ENCODE measurements around the gene FOXRED1.

Gene FOXRED1

DNA sequence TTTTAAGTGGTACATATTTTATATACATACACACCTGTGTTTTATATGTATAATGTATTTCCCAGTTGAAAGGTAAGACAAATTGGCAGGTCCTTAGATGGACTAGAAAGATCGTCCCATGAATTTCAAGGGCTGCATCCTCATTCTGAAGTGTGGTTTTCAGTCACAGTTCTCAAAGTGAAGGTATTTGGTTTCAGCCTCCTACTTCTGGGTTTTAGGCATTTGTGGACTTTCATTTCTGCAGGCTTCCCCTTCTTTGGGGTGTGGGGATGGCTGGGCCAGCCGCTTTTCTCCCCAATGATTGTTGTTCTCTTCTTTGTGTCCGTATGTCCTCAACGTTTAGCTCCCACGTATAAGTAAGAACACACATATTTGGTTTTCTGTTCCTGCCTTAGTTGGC is 44.9 kb downstream of the FOXRED1 start:
- no peak for DNase-seq

DNA sequence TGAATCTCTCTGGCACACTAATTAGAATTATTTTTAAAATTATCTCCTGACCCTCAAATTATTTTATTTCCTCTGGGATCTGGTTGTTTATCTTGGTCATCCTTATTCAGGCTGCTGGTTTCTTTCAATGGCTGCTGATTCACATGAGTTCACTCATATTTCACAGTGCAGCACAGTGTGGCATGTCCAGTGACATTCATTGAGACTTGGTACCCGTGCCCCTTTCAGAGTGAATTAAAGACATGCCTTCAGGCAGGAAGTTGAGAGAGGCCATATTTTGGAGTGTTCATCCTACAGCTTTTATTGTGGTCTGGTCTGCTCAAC is 48.4 kb downstream of the FOXRED1 start:
- no peak for DNase-seq

DNA sequence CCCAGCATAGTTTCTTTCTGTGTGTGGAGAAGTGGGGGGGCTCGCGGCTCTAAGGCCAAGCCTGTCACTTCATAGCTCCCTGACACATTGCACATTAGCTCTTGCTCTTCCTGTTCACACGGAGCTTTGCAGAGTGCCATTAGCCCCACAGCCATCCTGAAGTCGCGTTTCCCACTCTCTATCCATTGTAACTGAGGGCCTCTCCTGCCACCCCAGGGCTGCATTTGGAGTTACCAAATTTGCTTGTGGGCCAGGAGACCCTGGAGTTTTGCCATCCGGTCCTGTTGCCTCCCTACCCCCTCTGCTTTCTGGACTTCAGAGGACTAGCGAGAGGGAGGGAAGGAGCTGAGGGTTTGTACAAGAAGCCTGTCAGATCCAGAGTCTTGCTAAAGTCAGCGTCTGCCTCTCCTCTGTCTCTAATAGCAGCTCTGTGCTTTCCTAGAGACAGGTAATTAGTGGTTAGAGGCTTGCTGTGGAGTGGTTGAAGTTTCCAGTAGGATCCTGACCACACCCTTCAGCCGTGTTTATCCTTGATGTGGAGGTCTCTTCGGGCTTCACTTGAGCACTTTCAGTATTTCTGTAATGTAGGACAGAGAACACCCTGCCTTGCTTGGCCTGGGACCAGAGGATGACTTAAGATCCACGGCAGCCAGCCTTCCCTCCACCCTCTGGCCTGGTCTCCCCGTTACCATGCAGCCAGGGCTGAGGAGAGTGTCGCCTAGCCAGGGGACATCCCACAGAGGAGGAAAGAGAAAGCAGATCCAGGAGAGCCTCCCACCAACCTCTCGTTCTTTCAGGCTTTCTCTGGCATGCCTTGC is 49.0 kb downstream of the FOXRED1 start:
- DNase-seq = no peak

DNA sequence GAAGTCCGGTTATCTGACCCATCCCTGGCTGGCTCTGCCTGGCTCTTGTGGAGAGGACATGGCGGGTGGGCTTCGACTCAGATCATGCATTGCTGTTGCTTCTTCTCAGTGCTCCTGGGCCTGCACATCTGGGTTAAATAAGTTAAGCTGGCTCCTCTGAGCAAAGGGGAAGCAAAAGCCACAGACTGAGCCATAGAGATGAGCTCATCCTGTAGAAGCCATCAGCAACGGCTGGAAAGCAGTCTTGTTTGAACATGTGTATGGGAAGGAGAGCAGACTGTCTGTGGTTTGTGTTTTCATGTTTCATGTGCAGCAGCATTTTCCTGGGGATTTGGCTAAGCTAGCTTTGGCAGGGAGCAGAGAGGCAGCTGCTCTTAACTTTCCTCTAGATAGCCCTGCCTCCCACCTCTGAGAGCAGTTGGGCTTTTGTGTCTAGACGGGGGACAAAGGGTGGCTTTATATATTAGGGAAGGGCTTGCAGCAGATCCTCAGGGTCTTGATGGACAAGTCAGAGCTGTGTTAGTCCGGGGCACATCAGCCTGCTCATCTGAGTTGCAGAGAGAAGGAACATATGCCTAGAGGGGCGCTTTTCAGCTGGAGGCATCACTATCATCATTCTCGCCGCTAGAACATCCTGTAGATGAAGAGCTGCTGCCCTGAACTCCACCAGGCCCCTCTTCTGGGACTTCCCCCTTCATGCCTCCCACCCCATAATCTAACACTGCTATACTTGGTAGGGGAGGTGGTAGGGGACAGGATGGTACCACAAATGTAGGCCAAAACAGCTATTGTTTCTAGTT is 49.8 kb downstream of the FOXRED1 start:
- DNase-seq = no peak

DNA sequence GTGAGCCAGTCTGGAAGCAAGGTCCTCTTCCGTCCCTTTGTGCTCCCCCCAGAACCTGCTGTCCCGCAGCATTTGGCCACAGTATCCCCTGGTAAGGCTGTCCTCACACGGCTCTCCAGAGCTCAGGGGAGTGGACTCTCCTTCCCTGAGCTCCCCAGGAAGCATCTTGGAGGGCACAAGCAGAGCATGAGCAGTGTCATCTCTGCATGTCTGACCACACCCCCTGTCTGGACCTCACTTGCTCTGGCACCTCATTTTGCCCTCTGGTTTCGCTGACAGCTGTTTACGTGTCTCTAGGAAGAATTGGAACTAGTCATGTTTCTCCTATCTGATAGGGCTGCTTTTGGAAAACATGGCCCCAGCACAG is 50.4 kb downstream of the FOXRED1 start:
- DNase-seq = no peak

DNA sequence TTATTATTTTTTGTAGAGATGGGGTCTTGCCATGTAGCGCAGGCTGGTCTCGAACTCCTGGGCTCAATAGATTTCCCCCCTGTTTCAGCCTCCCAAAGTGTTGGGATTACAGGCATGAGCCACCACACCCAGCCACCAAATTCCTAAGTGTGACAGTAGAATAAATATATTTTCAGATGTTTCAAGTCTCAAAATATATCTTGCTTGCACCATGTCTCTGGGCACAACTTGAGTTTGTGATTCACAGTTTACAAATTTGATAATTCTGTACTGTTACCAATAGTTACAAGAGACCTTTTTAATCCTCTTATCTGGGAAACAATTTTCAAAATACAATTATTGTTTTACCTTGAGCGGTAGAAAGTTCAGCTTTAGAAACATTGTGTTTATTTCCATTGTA is 54.0 kb downstream of the FOXRED1 start:
- no peak for DNase-seq

DNA sequence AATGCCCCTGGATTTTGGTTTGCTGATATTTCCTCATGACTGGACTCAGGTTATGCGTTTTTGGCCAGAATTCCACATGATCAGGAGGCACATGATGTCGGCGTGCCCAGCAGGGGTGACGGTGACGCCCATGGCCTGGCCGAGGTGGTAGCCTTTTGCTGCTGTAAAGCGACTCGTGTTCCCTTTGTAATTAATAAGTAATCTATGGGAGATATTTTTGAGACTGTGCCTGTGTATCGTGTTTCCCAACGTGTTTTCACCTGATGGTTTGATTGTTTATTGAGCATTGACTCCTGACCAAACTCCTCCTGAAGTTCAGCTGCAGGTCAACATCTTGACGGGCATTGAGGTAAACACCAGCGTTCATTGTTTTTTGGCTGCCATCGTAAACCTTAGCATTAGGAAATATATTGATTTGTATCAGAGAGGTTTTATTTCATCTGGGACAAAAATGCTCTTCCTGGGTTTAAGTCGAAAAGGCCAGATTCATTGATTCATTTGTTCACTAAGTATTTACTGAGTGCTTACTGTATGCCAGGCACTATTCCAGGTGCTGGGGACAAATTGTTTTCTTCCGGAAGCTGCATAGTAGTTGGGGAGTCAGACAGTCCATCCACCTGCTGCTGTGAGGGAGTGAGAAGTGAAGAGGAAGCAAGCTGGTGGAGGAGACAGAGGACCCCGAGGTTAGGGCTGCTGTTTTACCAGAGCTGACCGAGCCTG is 58.5 kb downstream of the FOXRED1 start:
- no peak for DNase-seq
